ENCODE results near the gene VAMP4. TPM values are rescaled to one million over a fixed set of nuclear protein-coding genes. Genes with fewer than 3 reads are reported as not detected.

The VAMP4 gene
- total and polyA plus RNA-seq, 2 donors (not counting 3 experiments of a cell fraction or from before 2014, with no cell fraction given): 2.1 to 10.4 TPM

GRCh38 chr1:171718216-171718615 lies 23.6 kb downstream of the VAMP4 start:
- TF ChIP-seq JUN (IDR thresholded peaks at IDR 0.05; ENCODE audit: borderline replicate concordance, insufficient read depth, insufficient read length, low read depth) (no peak), CTCF (IDR thresholded peaks at IDR 0.05; ENCODE audit: extremely low read depth in 1 of 2, insufficient read depth in 1 of 2, low read depth in 1 of 2, low read length in 2 of 2) (no peak), MYC (IDR thresholded peaks at IDR 0.05; ENCODE audit: low read depth, low read length) (no peak), GATA2 (IDR thresholded peaks at IDR 0.05; ENCODE audit: insufficient read depth, insufficient read length, low read depth, low read length) (no peak), FOS (IDR thresholded peaks at IDR 0.05; ENCODE audit: borderline replicate concordance, insufficient read depth, low read length) (no peak), POLR2AphosphoS5 (IDR thresholded peaks at IDR 0.05; ENCODE audit: insufficient read depth, low read depth, low read length) (no peak), EZH2 (IDR thresholded peaks at IDR 0.05; ENCODE audit: borderline replicate concordance, low read depth, low read length, severe bottlenecking) (no peak), MAX (IDR thresholded peaks at IDR 0.05; ENCODE audit: insufficient read depth, insufficient read length) (no peak), POLR2A (IDR thresholded peaks at IDR 0.05; ENCODE audit: low read depth, low read length) (no peak)
- Histone ChIP-seq H3K36me3 (ENCODE audit: control insufficient read depth in 2 of 2, extremely low read depth in 1 of 2, insufficient read depth in 2 of 2, low read length in 2 of 2) (peaks cover 0 to 3% of the 10 kb centered on the region in 2 experiments), H4K20me1 (replicated peaks; ENCODE audit: control insufficient read depth, extremely low read depth, insufficient read depth, low read length) (no peaks in the 10 kb centered on the region), H3K4me1 (ENCODE audit: control insufficient read depth, extremely low read depth, insufficient read depth, low read length) (peaks cover 8% of the 10 kb centered on the region), H3K27ac (ENCODE audit: insufficient read depth, low read depth, low read length) (no peak overlapping the region), H3K9me1 (replicated peaks; ENCODE audit: control insufficient read depth, extremely low read depth, insufficient read depth, low read length) (no peaks in the 10 kb centered on the region), H3K79me2 (ENCODE audit: control insufficient read depth, insufficient read depth, low read length) (peaks cover 2% of the 10 kb centered on the region), H2AFZ (ENCODE audit: low read depth, low read length) (no peak overlapping the region), H3K27me3 (ENCODE audit: control insufficient read depth in 2 of 2, insufficient read depth in 2 of 2, low read length in 2 of 2) (no peaks in the 10 kb centered on the region), H3K4me3 (replicated peaks in 1 of 3; ENCODE audit: insufficient read depth in 1 of 3, low read depth in 1 of 3, low read length in 3 of 3) (no peak overlapping the region), H3K9me3 (replicated peaks; ENCODE audit: control insufficient read depth, insufficient read depth, low read length) (no peaks in the 10 kb centered on the region), H3K4me2 (ENCODE audit: insufficient read depth, low read length) (no peak overlapping the region), H3K9ac (replicated peaks; ENCODE audit: extremely low read depth, insufficient read depth, low read length) (no peak overlapping the region)
- BruUV-seq (replicated peaks): no TSS peak
- ChIA-PET CTCF (interaction anchor here (0.6 to 3.9 kb wide), 6 partner anchors 11 to 74 kb away, joined by 3 to 188 read pairs (median 4); no protein-coding TSS in a partner anchor), POLR2A (no interaction called here)
- no peak for DNase-seq (ENCODE audit: low read depth, low spot score)
- dilution Hi-C loops (cut with MboI; ENCODE audit: extremely low pct_ligation_motif_present, low sequenced_read_pairs) (no loop called here), intact Hi-C loops (cut with micrococcal nuclease) (loop anchor here (10.0 kb wide), 2 partner anchors 153 to 233 kb away; partner anchors contain the start of gene PRRC2C)
- FAIRE-seq: no peak
